Sigmoid colon (tissue), 7 donors: ENCODE measurements around the gene HSPB2. TPM values are rescaled to one million over a fixed set of nuclear protein-coding genes. Genes with fewer than 3 reads are reported as not detected.
A peak's percentile ranks its signal among the peaks of the same experiment; 100 is the strongest.

ENCODE experiments used
- DNase-seq: peaks from one replicate; pipeline ENCODE4 v3.0.0-alpha.2; 2019
- H3K27ac ChIP-seq, 4 donors: fragments of 200-600 bp; sonication (generic); one replicate each; pipeline ENCODE4 v1.5.1; 2016 to 2019; ENCODE audit warnings: mild to moderate bottlenecking in 1 of 4
- H3K27me3 ChIP-seq, 3 donors: fragments of 200-600 bp; sonication (generic); one replicate each; pipeline ENCODE4 v1.5.1; 2019; ENCODE audit warnings: mild to moderate bottlenecking in 1 of 3
- H3K36me3 ChIP-seq, 4 donors: fragments of 200-600 bp; sonication (generic); one replicate each; pipeline ENCODE4 v1.5.1; 2016 to 2019
- H3K4me1 ChIP-seq, 4 donors: fragments of 200-600 bp; sonication (generic); one replicate each; pipeline ENCODE4 v1.5.1; 2017 to 2019
- H3K4me3 ChIP-seq, 4 donors: fragments of 200-600 bp; sonication (generic); one replicate each; pipeline ENCODE4 v1.5.1; 2017 to 2019; ENCODE audit warnings: mild to moderate bottlenecking in 2 of 4, moderate library complexity in 1 of 4
- H3K9me3 ChIP-seq, 4 donors: fragments of 200-600 bp in 3 of 4; sonication (generic) in 3 of 4; one replicate each; pipeline versions ENCODE4 v1.5.1 to v1.6.1; 2013 to 2019
- CTCF ChIP-seq, 4 experiments: fragments of 450-650 bp in 3 of 4; fragments of 200-600 bp in 1 of 4; IDR thresholded peaks; one replicate each; pipeline ENCODE4 v1.5.1; 2016 to 2019; ENCODE audit warnings: antibody characterized with exemption in 4 of 4, mild to moderate bottlenecking in 3 of 4, moderate library complexity in 2 of 4
- EP300 ChIP-seq, 4 donors: sonication (generic); formaldehyde crosslinking; IDR thresholded peaks; one replicate each; pipeline ENCODE4 v1.6.1; 2017; ENCODE audit warnings: antibody characterized with exemption in 4 of 4
- POLR2A ChIP-seq, 2 donors: fragments of 450-650 bp; IDR thresholded peaks; one replicate each; pipeline ENCODE4 v1.6.1; 2016; ENCODE audit warnings: antibody characterized with exemption in 2 of 2, mild to moderate bottlenecking in 2 of 2, moderate library complexity in 2 of 2
- POLR2AphosphoS5 ChIP-seq, 4 donors: sonication (generic); formaldehyde crosslinking; IDR thresholded peaks; one replicate each; pipeline ENCODE4 v1.6.1; 2017; ENCODE audit warnings: antibody characterized with exemption in 4 of 4
- WGBS, 2 donors: extraction: QIAGEN DNeasy Blood & Tissue Kit; methylation state at CpG; one replicate each; pipeline ENCODE4 v1.1.7; 2013; 5-methylcytosine and 5-hydroxymethylcytosine counted together
- intact Hi-C: fragments of 100-400 bp; cut with DNase I; formaldehyde crosslinking; loops from one replicate; pipeline ENCODE4 v1.15.1; 2023
- polyA plus RNA-seq, 3 donors: library from polyadenylated mRNA; stranded (reverse); fragments of 200-250 nt; gene quantifications; one replicate each; pipeline ENCODE4 v1.2.3, GENCODE V29; 2013
- total RNA-seq, 4 donors: library from RNA; depleted of rRNA; stranded (reverse); fragments of >200 nt; gene quantifications; one replicate each; pipeline ENCODE4 v1.1.0, GENCODE V29; 2016
- donor health status: healthy with polysubstance abuse.
- donor health status: Bipolar disorder and iron deficiency.
- donor health status: healthy.

HSPB2 gene
- total and polyA plus RNA-seq, 7 donors = 0.69 to 11.4 (median 2.2) TPM; not detected in 1

GRCh38 chr11:111944139-111944538 is 31.6 kb downstream of the HSPB2 start:
- Histone ChIP-seq H3K4me1 (peaks cover 0 to 27% (median 19%) of the 10 kb centered on the region in 4 donors), H3K9me3 (no peaks in the 10 kb centered on the region), H3K4me3 (no peak overlapping the region), H3K27ac (peak overlapping the region; percentile 21 to 67 (median 42)), H3K36me3 (no peaks in the 10 kb centered on the region), H3K27me3 (no peaks in the 10 kb centered on the region)
- 74 to 87% methylated on average over 3 of the region's 3 CpGs for WGBS, 2 donors
- intact Hi-C loops = no loop called here
- DNase-seq = no peak
- TF ChIP-seq CTCF (IDR thresholded peaks at IDR 0.05) (no peak), EP300 (IDR thresholded peaks at IDR 0.05) (no peak), POLR2A (IDR thresholded peaks at IDR 0.05) (no peak), POLR2AphosphoS5 (IDR thresholded peaks at IDR 0.05) (no peak)

- no peak for DNase-seq
- H3K36me3 ChIP-seq = no peaks in the 10 kb centered on the region
- 81 to 87% methylated on average over 5 of the region's 5 CpGs for WGBS, 2 donors
- no peaks in the 10 kb centered on the region for H3K9me3 ChIP-seq
- peak overlapping the region; percentile 21 to 67 (median 42) for H3K27ac ChIP-seq
- H3K4me3 ChIP-seq = no peak overlapping the region
- intact Hi-C loops = no loop called here
- H3K27me3 ChIP-seq = no peaks in the 10 kb centered on the region
- H3K4me1 ChIP-seq = peaks cover 0 to 22% (median 14%) of the 10 kb centered on the region in 4 donors
- no peak for TF ChIP-seq EP300 (IDR thresholded peaks at IDR 0.05)
- TF ChIP-seq CTCF (IDR thresholded peaks at IDR 0.05) = no peak
- no peak for TF ChIP-seq POLR2AphosphoS5 (IDR thresholded peaks at IDR 0.05)
- TF ChIP-seq POLR2A (IDR thresholded peaks at IDR 0.05) = no peak
Observed at GRCh38 chr11:111944651-111945051, 32.1 kb downstream of the HSPB2 start.

GRCh38 chr11:111945198-111945597 is 32.7 kb downstream of the HSPB2 start:
- Histone ChIP-seq H3K27me3 (no peaks in the 10 kb centered on the region), H3K36me3 (no peaks in the 10 kb centered on the region), H3K4me1 (peaks cover 0 to 20% (median 9%) of the 10 kb centered on the region in 4 donors), H3K9me3 (no peaks in the 10 kb centered on the region), H3K27ac (peak overlapping the region in 3 of 4 donors; percentile 21 to 67 (median 62)), H3K4me3 (no peak overlapping the region)
- TF ChIP-seq POLR2A (IDR thresholded peaks at IDR 0.05) (no peak), POLR2AphosphoS5 (IDR thresholded peaks at IDR 0.05) (no peak), EP300 (IDR thresholded peaks at IDR 0.05) (no peak), CTCF (IDR thresholded peaks at IDR 0.05) (no peak)
- WGBS, 2 donors = 65 to 76% methylated on average over 1 of the region's 1 CpG
- no peak for DNase-seq
- intact Hi-C loops = no loop called here

GRCh38 chr11:111946499-111946898 is 34.0 kb downstream of the HSPB2 start:
- H3K27ac ChIP-seq = peak overlapping the region in 1 of 4 donors; percentile 23
- no peak overlapping the region for H3K4me3 ChIP-seq
- no peaks in the 10 kb centered on the region for H3K9me3 ChIP-seq
- H3K36me3 ChIP-seq = no peaks in the 10 kb centered on the region
- intact Hi-C loops = no loop called here
- 80 to 86% methylated on average over 3 of the region's 3 CpGs for WGBS, 2 donors
- peaks cover 0 to 15% (median 7%) of the 10 kb centered on the region in 4 donors for H3K4me1 ChIP-seq
- no peak for DNase-seq
- TF ChIP-seq POLR2A (IDR thresholded peaks at IDR 0.05) (no peak), EP300 (IDR thresholded peaks at IDR 0.05) (no peak), POLR2AphosphoS5 (IDR thresholded peaks at IDR 0.05) (no peak), CTCF (IDR thresholded peaks at IDR 0.05) (no peak)
- no peaks in the 10 kb centered on the region for H3K27me3 ChIP-seq

GRCh38 chr11:111947143-111947542 is 34.6 kb downstream of the HSPB2 start:
- Histone ChIP-seq H3K27ac (peak overlapping the region in 1 of 4 donors; percentile 23), H3K4me1 (peaks cover 0 to 15% (median 5%) of the 10 kb centered on the region in 4 donors), H3K4me3 (no peak overlapping the region), H3K36me3 (no peaks in the 10 kb centered on the region), H3K9me3 (no peaks in the 10 kb centered on the region), H3K27me3 (no peaks in the 10 kb centered on the region)
- TF ChIP-seq CTCF (IDR thresholded peaks at IDR 0.05) = no peak
- TF ChIP-seq POLR2AphosphoS5 (IDR thresholded peaks at IDR 0.05) = no peak
- no peak for TF ChIP-seq POLR2A (IDR thresholded peaks at IDR 0.05)
- TF ChIP-seq EP300 (IDR thresholded peaks at IDR 0.05) = no peak
- intact Hi-C loops = no loop called here
- no peak for DNase-seq
